Stomach (tissue), 9 donors: Measurements from ENCODE around the gene BPIFA2. TPM values are rescaled to one million over a fixed set of nuclear protein-coding genes. Genes with fewer than 3 reads are reported as not detected.
A peak's percentile ranks its signal among the peaks of the same experiment; 100 is the strongest.

Experiments
- DNase-seq, 2 donors: peaks; one replicate each; pipeline versions ENCODE4 v3.0.0 to v3.0.0-alpha.2; 2013 to 2019
- H3K27ac ChIP-seq, 5 donors: fragments of 200-600 bp in 4 of 5; sonication (generic) in 4 of 5; one replicate each; pipeline ENCODE4 v1.5.1; 2013 to 2019; ENCODE audit warnings: mild to moderate bottlenecking in 1 of 5, moderate library complexity in 1 of 5
- H3K27me3 ChIP-seq, 3 donors: fragments of 200-600 bp; sonication (generic); one replicate each; pipeline ENCODE4 v1.5.1; 2017 to 2019; ENCODE audit warnings: mixed run types in 1 of 3
- H3K36me3 ChIP-seq, 4 donors: fragments of 200-600 bp; sonication (generic); 1 replicate in 3 of 4; 2 replicates in 1 of 4; pipeline ENCODE4 v1.5.1; 2016 to 2019
- H3K4me1 ChIP-seq, 4 donors: fragments of 200-600 bp; sonication (generic); one replicate each; pipeline ENCODE4 v1.5.1; 2016 to 2019
- H3K4me3 ChIP-seq, 4 donors: fragments of 200-600 bp; sonication (generic) in 3 of 4; one replicate each; pipeline ENCODE4 v1.5.1; 2016 to 2019; ENCODE audit warnings: mild to moderate bottlenecking in 1 of 4
- H3K9me3 ChIP-seq, 4 donors: fragments of 200-600 bp; sonication (generic); one replicate each; pipeline ENCODE4 v1.5.1; 2016 to 2019
- EP300 ChIP-seq: sonication (generic); formaldehyde crosslinking; IDR thresholded peaks from one replicate; pipeline ENCODE4 v1.6.1; 2017; ENCODE audit warnings: antibody characterized with exemption
- POLR2A ChIP-seq, 4 donors: fragments of 450-650 bp; IDR thresholded peaks; one replicate each; pipeline ENCODE4 v1.6.1; 2016; ENCODE audit warnings: antibody characterized with exemption in 4 of 4, control low read depth in 2 of 4, mild to moderate bottlenecking in 1 of 4, moderate library complexity in 1 of 4
- POLR2AphosphoS5 ChIP-seq, 3 donors: sonication (generic); formaldehyde crosslinking; IDR thresholded peaks; one replicate each; pipeline ENCODE4 v1.6.1; 2016; ENCODE audit warnings: antibody characterized with exemption in 3 of 3
- WGBS, 5 donors: extraction: QIAGEN DNeasy Blood & Tissue Kit in 3 of 5; methylation state at CpG; one replicate each; pipeline versions ENCODE4 v1.1.5 to v1.1.7; 2013 to 2018; 5-methylcytosine and 5-hydroxymethylcytosine counted together
- intact Hi-C: fragments of 100-400 bp; cut with DNase I; formaldehyde crosslinking; loops from one replicate; pipeline ENCODE4 v1.15.1; 2023; ENCODE audit warnings: low total_unique reads
- polyA plus RNA-seq, 3 donors: library from polyadenylated mRNA; stranded (reverse); fragments of 200-250 nt; gene quantifications; one replicate each; pipeline ENCODE4 v1.2.3, GENCODE V29; 2013
- total RNA-seq, 5 donors: library from RNA; depleted of rRNA; stranded (reverse); fragments of >200 nt; gene quantifications; one replicate each; pipeline versions ENCODE4 v1.1.0 to v1.2.3, GENCODE V29; 2014 to 2016
- TF ChIP-seq, protein P1 (sequence below), 7 experiments: fragments of 450-650 bp in 4 of 7; fragments of 200-600 bp in 3 of 7; sonication (generic) in 3 of 7; IDR thresholded peaks; one replicate each; pipeline ENCODE4 v1.5.1; 2016 to 2019; ENCODE audit warnings: antibody characterized with exemption in 7 of 7, control low read depth in 2 of 7, mild to moderate bottlenecking in 1 of 7
- donor health status: healthy with polysubstance abuse.
- donor health status: Bipolar disorder and iron deficiency.
- donor health status: healthy.

The BPIFA2 gene
- total and polyA plus RNA-seq, 8 donors, result not detected

DNA sequence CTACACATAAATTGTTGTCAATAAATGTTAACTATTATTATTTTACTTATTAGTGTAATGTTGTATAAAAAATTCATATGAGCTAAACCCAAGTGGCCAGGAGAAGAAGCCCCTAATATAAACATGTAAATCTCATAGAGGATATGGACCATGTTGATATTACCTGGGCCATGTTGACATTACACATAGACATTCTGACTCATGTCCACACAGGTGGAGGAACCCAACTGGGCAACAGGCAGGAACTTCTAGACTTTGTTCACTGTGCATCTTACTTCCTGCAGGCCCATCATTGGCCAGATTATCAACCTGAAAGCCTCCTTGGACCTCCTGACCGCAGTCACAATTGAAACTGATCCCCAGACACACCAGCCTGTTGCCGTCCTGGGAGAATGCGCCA lies 7.2 kb downstream of the BPIFA2 start:
- H3K4me1 ChIP-seq, result peaks cover 0 to 5% (median 2%) of the 10 kb centered on the region in 4 donors
- no peaks in the 10 kb centered on the region for H3K27me3 ChIP-seq
- H3K36me3 ChIP-seq, result no peaks in the 10 kb centered on the region
- no peak overlapping the region for H3K4me3 ChIP-seq
- H3K27ac ChIP-seq, result no peak overlapping the region
- 86 to 97% (median 95%) methylated on average over 3 of the region's 3 CpGs for WGBS, 5 donors
- TF ChIP-seq POLR2AphosphoS5 (IDR thresholded peaks at IDR 0.05) (peak in 1 of 3 donors; percentile 14), POLR2A (IDR thresholded peaks at IDR 0.05) (no peak)
- TF ChIP-seq, protein P1, sequence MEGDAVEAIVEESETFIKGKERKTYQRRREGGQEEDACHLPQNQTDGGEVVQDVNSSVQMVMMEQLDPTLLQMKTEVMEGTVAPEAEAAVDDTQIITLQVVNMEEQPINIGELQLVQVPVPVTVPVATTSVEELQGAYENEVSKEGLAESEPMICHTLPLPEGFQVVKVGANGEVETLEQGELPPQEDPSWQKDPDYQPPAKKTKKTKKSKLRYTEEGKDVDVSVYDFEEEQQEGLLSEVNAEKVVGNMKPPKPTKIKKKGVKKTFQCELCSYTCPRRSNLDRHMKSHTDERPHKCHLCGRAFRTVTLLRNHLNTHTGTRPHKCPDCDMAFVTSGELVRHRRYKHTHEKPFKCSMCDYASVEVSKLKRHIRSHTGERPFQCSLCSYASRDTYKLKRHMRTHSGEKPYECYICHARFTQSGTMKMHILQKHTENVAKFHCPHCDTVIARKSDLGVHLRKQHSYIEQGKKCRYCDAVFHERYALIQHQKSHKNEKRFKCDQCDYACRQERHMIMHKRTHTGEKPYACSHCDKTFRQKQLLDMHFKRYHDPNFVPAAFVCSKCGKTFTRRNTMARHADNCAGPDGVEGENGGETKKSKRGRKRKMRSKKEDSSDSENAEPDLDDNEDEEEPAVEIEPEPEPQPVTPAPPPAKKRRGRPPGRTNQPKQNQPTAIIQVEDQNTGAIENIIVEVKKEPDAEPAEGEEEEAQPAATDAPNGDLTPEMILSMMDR (IDR thresholded peaks at IDR 0.05), result no peak
- peaks cover 0 to 10% (median 4%) of the 10 kb centered on the region in 4 donors for H3K9me3 ChIP-seq
- no peak for DNase-seq
- intact Hi-C loops, result no loop called here

DNA sequence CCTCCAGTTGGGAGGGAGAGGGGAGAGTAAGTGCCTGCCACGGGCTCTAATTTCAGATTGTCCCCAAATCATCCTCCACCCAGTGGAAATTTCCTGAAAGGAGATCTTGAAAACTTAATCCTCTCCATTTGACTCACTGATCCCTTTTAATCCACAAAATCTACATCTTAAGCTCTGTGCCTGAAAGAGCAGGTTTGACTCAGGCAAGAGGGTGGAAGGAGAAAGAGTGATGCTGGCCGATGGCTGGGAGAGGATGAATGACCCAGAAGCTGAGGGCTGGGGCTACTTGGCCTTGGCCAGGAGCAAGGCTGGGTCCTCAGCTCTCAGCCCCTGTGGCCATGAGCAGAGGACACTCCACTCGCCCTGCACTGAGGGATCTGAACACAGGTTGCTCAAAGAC lies 8.1 kb downstream of the BPIFA2 start:
- H3K4me1 ChIP-seq, result peaks cover 0 to 5% (median 2%) of the 10 kb centered on the region in 4 donors
- intact Hi-C loops, result no loop called here
- no peak overlapping the region for H3K27ac ChIP-seq
- H3K4me3 ChIP-seq, result no peak overlapping the region
- H3K36me3 ChIP-seq, result no peaks in the 10 kb centered on the region
- WGBS, 5 donors, result 57 to 80% (median 65%) methylated on average over 3 of the region's 3 CpGs
- H3K27me3 ChIP-seq, result no peaks in the 10 kb centered on the region
- TF ChIP-seq POLR2AphosphoS5 (IDR thresholded peaks at IDR 0.05), result no peak
- TF ChIP-seq POLR2A (IDR thresholded peaks at IDR 0.05), result no peak
- H3K9me3 ChIP-seq, result peaks cover 0 to 1% (median under 1%) of the 10 kb centered on the region in 4 donors
- no peak for DNase-seq

DNA sequence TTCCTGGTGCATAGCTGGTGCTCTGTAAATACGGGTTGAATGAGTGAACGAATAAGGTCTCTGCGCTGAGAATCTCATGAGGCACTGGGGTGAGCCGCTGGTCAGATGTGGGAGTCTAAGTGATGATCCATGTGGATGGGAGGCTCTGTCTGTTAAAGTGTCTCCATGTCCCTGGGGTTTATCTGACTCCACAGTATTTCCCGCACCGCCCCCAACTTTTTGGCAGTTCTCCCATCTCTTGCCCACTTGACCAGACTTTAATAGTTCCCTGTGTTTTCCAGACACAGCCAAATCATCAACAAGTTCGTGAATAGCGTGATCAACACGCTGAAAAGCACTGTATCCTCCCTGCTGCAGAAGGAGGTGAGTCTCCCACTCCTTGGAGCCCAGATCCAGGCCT lies 9.9 kb downstream of the BPIFA2 start:
- intact Hi-C loops, result no loop called here

DNA sequence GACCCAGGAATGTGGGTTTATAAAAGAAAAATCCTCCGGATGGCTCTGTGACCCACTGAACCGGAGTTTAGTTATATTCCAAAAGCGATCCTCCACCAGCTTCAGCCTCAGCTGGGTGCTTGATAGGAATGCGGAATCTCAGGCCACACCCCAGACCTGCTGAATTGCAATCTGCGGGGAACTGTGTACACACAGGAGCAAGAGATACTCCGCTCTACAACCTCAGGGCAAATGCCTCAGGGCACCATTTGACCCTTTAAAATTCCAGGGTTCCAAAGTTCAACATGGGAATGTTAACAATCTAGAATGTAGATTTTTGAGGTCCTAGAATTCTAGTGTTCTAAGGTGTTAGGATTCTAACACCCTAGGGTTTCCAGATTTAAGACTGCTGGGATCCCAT lies 10.8 kb downstream of the BPIFA2 start:
- TF ChIP-seq POLR2AphosphoS5 (IDR thresholded peaks at IDR 0.05), result no peak
- TF ChIP-seq, protein P1 (IDR thresholded peaks at IDR 0.05), result no peak
- no peak for TF ChIP-seq EP300
- no peak for TF ChIP-seq POLR2A (IDR thresholded peaks at IDR 0.05)
- peaks cover 0 to 7% (median 0%) of the 10 kb centered on the region in 4 donors for H3K9me3 ChIP-seq
- no peak overlapping the region for H3K27ac ChIP-seq
- no peaks in the 10 kb centered on the region for H3K36me3 ChIP-seq
- DNase-seq, result peak; percentile 48 to 59
- intact Hi-C loops, result no loop called here
- no peaks in the 10 kb centered on the region for H3K27me3 ChIP-seq
- whole genome bisulfite sequencing, 5 donors, result 32 to 58% (median 47%) methylated on average over 6 of the region's 6 CpGs
- no peak overlapping the region for H3K4me3 ChIP-seq
- H3K4me1 ChIP-seq, result peaks cover 0 to 5% (median 2%) of the 10 kb centered on the region in 4 donors

More for the DNA sequence above, 9.9 kb downstream of the BPIFA2 start:
- peaks cover 0 to 5% (median 2%) of the 10 kb centered on the region in 4 donors for H3K4me1 ChIP-seq
- H3K36me3 ChIP-seq, result no peaks in the 10 kb centered on the region
- no peak overlapping the region for H3K4me3 ChIP-seq
- H3K27me3 ChIP-seq, result no peaks in the 10 kb centered on the region
- H3K9me3 ChIP-seq, result no peaks in the 10 kb centered on the region
- WGBS, 5 donors, result 70 to 82% (median 78%) methylated on average over 8 to 9 of the region's 9 CpGs
- TF ChIP-seq POLR2A (IDR thresholded peaks at IDR 0.05) (no peak), EP300 (no peak), POLR2AphosphoS5 (IDR thresholded peaks at IDR 0.05) (no peak)
- TF ChIP-seq, protein P1 (IDR thresholded peaks at IDR 0.05), result no peak
- no peak overlapping the region for H3K27ac ChIP-seq
- no peak for DNase-seq

DNA sequence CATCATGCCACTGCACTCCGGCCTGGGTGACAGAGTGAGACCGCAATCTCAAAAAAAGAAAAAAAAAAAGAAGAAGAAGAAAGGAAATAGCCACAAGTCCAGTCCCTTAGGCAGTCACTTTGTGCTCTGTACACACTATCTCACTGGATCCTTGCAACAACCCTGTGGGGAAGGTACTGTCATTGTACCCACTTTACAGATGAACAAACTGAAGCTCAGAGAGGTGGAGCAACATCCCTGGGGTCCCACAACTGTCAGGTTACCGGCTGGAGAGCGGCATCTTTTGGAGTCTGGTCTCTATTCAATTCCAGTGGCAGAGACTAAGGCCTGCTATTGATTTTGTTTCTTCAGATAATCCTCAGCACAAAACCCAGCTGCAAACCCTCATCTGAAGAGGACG lies 12.2 kb downstream of the BPIFA2 start:
- intact Hi-C loops, result no loop called here
- no peak for DNase-seq
- Histone ChIP-seq H3K4me3 (no peak overlapping the region), H3K27ac (no peak overlapping the region), H3K9me3 (peaks cover 0 to 7% (median 0%) of the 10 kb centered on the region in 4 donors), H3K36me3 (no peaks in the 10 kb centered on the region), H3K27me3 (peaks cover 0 to 4% (median 0%) of the 10 kb centered on the region in 3 donors), H3K4me1 (peaks cover 0 to 5% (median 2%) of the 10 kb centered on the region in 4 donors)
- no peak for TF ChIP-seq POLR2A (IDR thresholded peaks at IDR 0.05)
- TF ChIP-seq POLR2AphosphoS5 (IDR thresholded peaks at IDR 0.05), result no peak
- TF ChIP-seq, protein P1 (IDR thresholded peaks at IDR 0.05), result no peak
- no peak for TF ChIP-seq EP300
- whole genome bisulfite sequencing, 5 donors, result 91 to 99% (median 93%) methylated on average over 4 to 5 of the region's 5 CpGs
